Choroid plexus epithelial cell (primary cell): ENCODE data around the gene KIFC3.
"Not testable (repeated sequence)": the region's sequence is repeated elsewhere in the genome, so short reads cannot be mapped to it uniquely, and the experiment has no call there.

Experiments
- DNase-seq: peaks from one replicate; pipeline ENCODE4 v3.0.0-alpha.2; 2010; ENCODE audit warnings: low read depth
- H3K4me3 ChIP-seq: 2 replicates; pipeline ENCODE4 v1.5.1; 2011; ENCODE audit warnings: low read depth, mild to moderate bottlenecking, control low read depth, low read length, moderate library complexity
- TF ChIP-seq, protein P1 (sequence below): conservative IDR thresholded peaks from 2 replicates; pipeline ENCODE4 v1.5.1; 2011; ENCODE audit warnings: low read depth, mild to moderate bottlenecking, control low read depth, inconsistent platforms, low read length, moderate library complexity

KIFC3 gene

DNA sequence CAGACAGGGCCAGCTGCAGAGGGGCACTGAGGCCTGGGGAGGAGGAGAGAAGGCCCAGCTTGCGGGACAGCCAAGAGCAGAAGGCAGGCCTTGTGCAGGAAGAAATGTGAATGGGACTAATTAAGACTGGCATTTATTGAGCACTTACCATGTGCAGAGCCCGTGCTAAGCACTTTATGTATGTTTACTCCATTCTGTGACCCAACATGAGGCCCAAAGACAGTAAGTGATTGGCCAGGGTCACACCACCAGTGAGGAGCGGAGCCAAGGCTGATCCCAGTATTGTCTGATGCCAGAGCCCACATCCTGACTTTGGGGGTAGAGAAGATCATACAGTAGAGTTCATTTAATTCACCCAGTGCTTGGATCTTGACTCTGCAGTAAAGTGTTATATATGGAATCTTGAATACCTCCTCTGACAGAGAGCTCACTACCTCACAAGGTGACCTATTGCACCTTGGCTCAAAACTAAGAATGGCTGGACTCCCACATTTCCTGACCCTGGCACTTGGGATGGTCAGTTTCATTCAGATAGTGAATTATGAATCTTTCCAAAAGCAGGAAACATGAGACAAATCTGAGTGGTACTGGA is 53.1 kb downstream of the KIFC3 start:
- DNase-seq: no peak
- TF ChIP-seq, protein P1, sequence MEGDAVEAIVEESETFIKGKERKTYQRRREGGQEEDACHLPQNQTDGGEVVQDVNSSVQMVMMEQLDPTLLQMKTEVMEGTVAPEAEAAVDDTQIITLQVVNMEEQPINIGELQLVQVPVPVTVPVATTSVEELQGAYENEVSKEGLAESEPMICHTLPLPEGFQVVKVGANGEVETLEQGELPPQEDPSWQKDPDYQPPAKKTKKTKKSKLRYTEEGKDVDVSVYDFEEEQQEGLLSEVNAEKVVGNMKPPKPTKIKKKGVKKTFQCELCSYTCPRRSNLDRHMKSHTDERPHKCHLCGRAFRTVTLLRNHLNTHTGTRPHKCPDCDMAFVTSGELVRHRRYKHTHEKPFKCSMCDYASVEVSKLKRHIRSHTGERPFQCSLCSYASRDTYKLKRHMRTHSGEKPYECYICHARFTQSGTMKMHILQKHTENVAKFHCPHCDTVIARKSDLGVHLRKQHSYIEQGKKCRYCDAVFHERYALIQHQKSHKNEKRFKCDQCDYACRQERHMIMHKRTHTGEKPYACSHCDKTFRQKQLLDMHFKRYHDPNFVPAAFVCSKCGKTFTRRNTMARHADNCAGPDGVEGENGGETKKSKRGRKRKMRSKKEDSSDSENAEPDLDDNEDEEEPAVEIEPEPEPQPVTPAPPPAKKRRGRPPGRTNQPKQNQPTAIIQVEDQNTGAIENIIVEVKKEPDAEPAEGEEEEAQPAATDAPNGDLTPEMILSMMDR: no peak
- no peak overlapping the region for H3K4me3 ChIP-seq

DNA sequence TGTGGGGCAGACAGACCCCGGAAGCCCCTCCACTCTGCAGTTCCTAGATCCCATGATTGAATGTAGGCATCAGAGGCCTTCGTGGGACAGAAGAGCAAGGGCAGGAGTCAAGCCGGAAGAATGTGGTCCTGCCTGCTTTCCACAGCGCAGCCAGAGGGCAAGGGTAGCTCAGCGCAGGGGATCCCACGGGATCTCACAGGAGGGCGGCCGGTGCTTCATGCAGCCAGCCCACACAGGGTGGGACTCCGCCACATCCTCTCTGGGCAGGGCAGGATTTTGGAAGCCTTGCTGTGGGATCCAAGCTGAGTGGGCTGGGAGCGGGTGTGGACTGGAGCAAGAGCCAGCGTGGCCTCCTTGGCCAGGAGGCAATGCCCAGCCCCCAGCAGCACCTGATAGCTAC is 53.7 kb downstream of the KIFC3 start:
- TF ChIP-seq, protein P1: no peak
- no peak for DNase-seq
- H3K4me3 ChIP-seq: no peak overlapping the region

DNA sequence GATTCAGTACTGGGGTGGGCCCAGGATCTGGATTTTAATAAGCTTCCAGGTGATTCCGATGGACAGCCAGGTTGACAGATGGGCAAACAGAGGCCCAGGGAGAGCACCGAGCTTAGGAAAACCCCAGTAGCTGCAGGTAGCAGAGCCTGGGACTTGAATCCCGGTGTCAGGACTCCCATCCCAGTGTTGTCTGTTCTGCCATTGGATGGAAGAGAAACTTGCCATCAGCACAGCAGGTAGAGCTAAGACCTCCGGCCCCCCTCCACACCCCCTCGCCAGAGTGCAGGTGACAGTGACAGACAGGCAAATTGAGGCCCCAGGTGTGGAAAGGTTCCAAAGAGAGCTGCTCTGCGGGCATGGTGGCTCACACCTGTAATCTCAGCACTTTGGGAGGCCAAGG is 54.3 kb downstream of the KIFC3 start:
- DNase-seq: no peak
- TF ChIP-seq, protein P1: no peak
- H3K4me3 ChIP-seq: no peak overlapping the region

DNA sequence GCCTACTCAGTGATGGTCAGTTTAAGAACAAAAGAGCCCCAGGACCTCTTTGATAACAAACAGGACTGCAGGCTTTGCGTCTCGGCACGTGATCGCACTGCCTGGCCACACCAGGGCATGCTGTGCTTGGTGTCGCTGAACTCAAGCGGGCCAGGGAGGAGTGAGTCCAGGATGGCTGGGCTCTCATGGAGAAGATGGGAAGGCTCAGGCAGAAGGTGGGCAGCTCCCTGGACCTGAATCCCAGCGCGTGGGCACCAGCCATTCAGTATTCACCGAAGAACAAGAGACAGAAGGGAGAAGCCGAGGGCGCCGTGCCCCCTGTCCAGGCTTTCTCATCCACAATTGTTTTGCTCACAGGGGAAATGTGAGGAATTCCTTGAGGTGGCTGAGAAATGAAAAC is 54.8 kb downstream of the KIFC3 start:
- TF ChIP-seq, protein P1: no peak
- H3K4me3 ChIP-seq: no peak overlapping the region
- DNase-seq: no peak

DNA sequence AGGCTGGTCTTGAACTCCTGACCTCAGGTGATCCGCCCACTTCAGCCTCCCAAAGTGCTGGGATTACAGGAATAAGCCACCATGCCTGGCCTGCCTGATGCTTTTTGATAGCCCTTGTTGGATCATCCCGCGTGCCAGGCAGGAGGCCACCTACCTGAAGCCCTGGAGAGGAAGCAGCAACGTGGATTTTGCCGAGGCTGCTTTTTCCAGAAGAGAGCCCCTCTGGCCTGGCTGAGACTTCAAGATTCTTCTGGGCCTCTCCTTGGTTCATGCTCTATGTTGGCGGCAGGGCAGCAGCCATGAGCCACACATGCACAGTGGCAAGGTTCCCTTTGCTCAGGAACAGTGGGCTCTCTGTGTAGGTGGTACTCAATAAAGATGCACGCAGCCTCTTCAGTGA is 55.2 kb downstream of the KIFC3 start:
- DNase-seq: no peak
- H3K4me3 ChIP-seq: no peak overlapping the region

DNA sequence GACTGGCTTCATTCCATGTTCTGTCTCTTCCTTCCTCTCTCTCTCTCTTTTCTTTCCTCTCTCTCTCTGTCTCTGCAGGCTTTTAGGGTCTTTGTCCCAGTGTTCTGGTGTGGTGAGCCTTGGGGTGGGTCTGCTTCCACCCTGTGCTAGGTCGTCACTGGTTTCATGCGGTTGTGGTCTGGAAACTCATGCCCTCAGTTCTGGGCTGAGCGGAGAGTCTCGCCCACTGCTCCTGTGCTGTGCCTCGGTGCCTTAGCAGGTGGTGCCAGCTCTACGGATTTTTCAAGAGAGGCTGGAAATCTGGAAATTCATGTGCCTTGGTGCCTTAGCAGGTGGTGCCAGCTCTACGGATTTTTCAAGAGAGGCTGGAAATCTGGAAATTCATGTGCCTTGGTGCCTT is 56.0 kb downstream of the KIFC3 start:
- not testable (repeated sequence) for H3K4me3 ChIP-seq, DNase-seq

More for the DNA sequence above, 55.2 kb downstream of the KIFC3 start:
- TF ChIP-seq, protein P1: no peak

DNA sequence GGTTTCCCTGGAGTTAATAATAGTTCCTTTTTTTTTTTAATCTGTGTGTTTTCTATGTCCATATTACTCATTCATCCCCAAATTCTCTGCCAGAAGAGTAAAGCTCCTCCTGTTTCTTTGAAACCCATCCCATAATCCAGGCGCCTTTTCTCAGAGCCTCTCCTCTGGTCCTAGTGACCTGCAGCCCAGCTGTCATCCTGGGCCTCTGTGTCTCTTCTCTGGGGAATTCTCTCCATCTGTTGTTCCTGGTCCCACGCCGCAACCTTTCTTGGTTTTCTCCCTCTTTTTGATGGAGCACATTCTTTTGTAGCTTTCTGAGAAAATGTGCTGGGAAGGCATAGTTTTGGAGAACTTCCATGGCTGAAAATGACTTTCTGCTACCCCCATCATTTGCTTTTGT is 56.5 kb downstream of the KIFC3 start:
- TF ChIP-seq, protein P1: no peak
- DNase-seq: no peak
- H3K4me3 ChIP-seq: no peak overlapping the region

DNA sequence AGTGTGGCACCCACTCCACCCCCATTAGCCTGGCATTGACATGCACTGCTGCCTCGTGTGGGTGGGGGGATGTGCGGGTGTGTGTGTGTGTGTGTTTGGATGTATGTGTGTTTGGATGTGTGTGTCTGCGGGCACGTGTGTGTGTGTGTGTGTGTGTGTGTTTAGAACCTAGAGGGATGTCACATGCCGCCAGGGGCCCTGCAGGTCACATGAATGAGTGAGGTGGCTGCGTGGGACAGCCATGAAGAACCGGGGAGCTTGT is 57.7 kb downstream of the KIFC3 start:
- H3K4me3 ChIP-seq: no peak overlapping the region
- TF ChIP-seq, protein P1: no peak
- DNase-seq: no peak
